Right renal cortex interstitium (tissue), 3 donors: ENCODE results near the gene ATAD5. TPM values are rescaled to one million over a fixed set of nuclear protein-coding genes. Genes with fewer than 3 reads are reported as not detected.
"Not testable (repeated sequence)": the region's sequence is repeated elsewhere in the genome, so short reads cannot be mapped to it uniquely, and the experiment has no call there.

ENCODE experiments used
- DNase-seq, 3 donors: peaks; one replicate each; pipeline ENCODE4 v3.0.0-alpha.2; 2013; ENCODE audit warnings: low read depth in 3 of 3, low spot score in 2 of 3
- polyA plus RNA-seq, 3 donors: library from polyadenylated mRNA; unstranded; fragments of 120-200 nt; gene quantifications; one replicate each; pipeline ENCODE4 v1.2.1, GENCODE V29; 2013; ENCODE audit not compliant: insufficient read length in 3 of 3

ATAD5 gene
- polyA plus RNA-seq, 3 donors, result 5.9 to 6.5 (median 6.5) TPM

- DNase-seq, result peak; percentile 76 to 86 (median 80)
Measured at GRCh38 chr17:30906101-30906911, 74.5 kb downstream of the ATAD5 start, which contains the start of gene TEFM. Gene TEFM, minus strand, starts transcription at chr17:30906238. Its CDS starts 40 bp downstream, at chr17:30906198.

GRCh38 chr17:30908717-30909420, 77.1 kb downstream of the ATAD5 start:
- DNase-seq, result no peak

- not testable (repeated sequence) for DNase-seq
Measured at GRCh38 chr17:30910151-30910550, 78.4 kb downstream of the ATAD5 start.

GRCh38 chr17:30913955-30914354, 82.2 kb downstream of the ATAD5 start:
- DNase-seq, result no peak

GRCh38 chr17:30915833-30916611, 84.3 kb downstream of the ATAD5 start:
- no peak for DNase-seq

- no peak for DNase-seq
Measured at GRCh38 chr17:30917050-30917449, 85.3 kb downstream of the ATAD5 start.

- no peak for DNase-seq
Measured at GRCh38 chr17:30920282-30920681, 88.5 kb downstream of the ATAD5 start.

- no peak for DNase-seq
Measured at GRCh38 chr17:30920683-30921543, 89.1 kb downstream of the ATAD5 start.

- DNase-seq, result peak in 1 of 3 donors; percentile 2
Measured at GRCh38 chr17:30921544-30922196, 89.9 kb downstream of the ATAD5 start, which contains the start of gene ADAP2. Gene ADAP2, plus strand, starts transcription at chr17:30921945. Its CDS starts 70 bp downstream, at chr17:30922015.

GRCh38 chr17:30922235-30923030, 90.7 kb downstream of the ATAD5 start:
- peak in 1 of 3 donors; percentile 1 for DNase-seq

- no peak for DNase-seq
Measured at GRCh38 chr17:30924341-30924740, 92.6 kb downstream of the ATAD5 start.

- DNase-seq, result no peak
Measured at GRCh38 chr17:30926516-30926915, 94.8 kb downstream of the ATAD5 start.

- DNase-seq, result no peak
Measured at GRCh38 chr17:30927756-30928155, 96.0 kb downstream of the ATAD5 start.

- no peak for DNase-seq
Measured at GRCh38 chr17:30928584-30928983, 96.8 kb downstream of the ATAD5 start.

GRCh38 chr17:30929081-30929633, 97.4 kb downstream of the ATAD5 start:
- no peak for DNase-seq

- DNase-seq, result not testable (repeated sequence)
Measured at GRCh38 chr17:30929861-30930260, 98.1 kb downstream of the ATAD5 start.

- DNase-seq, result no peak
Measured at GRCh38 chr17:30930495-30930894, 98.7 kb downstream of the ATAD5 start.

- not testable (repeated sequence) for DNase-seq
Measured at GRCh38 chr17:30931582-30931981, 99.8 kb downstream of the ATAD5 start.
